Activated CD8-positive, alpha-beta memory T cell treated with anti-CD3 and anti-CD28 coated beads, Interleukin-2, amount 50 U/mL, for 1 hour (primary cell): Measurements from ENCODE around the gene INVS.

ENCODE experiments used
- DNase-seq: peaks from one replicate; pipeline ENCODE4 v3.0.0-alpha.2; 2020; ENCODE audit errors: extremely low read depth

Gene INVS

DNA sequence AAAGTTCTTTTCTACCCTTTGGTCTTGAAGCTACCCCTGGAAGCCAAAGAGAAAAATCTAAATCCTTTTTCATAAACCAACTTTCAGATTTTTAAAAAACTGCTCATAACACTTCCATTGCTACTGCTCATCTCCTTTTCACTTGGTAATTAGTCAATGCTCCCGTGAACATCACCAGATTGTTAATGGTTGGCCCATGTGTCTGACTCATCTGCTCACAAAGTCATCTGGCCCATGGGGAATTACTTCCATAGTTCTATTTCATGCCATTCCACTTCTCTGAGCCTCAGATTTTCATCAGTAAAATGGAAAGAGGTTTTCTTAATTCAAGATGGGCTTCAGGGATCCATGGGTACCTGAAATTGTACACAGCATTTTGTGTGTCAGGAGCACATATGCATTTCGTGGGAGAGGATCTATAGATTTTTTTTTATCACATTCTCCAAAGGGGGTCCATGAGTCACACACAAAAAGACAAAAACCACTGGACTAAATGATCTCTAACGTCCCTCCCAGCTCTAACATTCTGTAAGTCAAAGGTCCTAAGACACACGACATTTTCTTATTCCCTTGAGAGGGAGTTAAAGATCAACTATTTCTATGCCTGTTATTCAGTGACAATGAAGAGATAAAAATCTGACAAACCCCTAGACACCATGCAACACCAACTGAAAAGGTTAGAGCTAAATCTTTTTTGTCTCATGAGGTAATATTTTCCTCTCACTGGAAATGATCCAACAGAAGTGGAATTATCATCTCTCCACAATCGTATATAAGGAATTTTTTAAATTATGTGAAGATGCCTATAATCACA is 178.3 kb downstream of the INVS start:
- no peak for DNase-seq

DNA sequence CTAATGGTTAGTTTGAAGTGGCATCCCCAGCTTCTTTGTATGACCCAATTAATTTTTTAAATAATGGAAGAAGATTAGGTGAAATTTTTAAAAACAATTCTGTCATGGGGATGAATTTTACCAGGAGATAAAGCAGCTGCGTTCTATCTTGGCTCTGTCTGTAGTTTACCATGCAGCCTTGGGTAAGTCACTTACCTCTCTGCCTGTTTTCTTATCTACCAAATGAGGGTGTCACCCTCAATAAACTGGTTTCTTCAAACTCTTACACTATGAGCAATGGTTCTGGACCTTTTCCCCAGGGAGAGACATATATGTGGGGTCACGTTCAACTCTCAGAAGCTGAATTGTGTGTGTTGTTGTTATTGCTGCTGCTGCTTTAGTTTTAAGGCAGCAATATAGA is 182.0 kb downstream of the INVS start:
- no peak for DNase-seq

DNA sequence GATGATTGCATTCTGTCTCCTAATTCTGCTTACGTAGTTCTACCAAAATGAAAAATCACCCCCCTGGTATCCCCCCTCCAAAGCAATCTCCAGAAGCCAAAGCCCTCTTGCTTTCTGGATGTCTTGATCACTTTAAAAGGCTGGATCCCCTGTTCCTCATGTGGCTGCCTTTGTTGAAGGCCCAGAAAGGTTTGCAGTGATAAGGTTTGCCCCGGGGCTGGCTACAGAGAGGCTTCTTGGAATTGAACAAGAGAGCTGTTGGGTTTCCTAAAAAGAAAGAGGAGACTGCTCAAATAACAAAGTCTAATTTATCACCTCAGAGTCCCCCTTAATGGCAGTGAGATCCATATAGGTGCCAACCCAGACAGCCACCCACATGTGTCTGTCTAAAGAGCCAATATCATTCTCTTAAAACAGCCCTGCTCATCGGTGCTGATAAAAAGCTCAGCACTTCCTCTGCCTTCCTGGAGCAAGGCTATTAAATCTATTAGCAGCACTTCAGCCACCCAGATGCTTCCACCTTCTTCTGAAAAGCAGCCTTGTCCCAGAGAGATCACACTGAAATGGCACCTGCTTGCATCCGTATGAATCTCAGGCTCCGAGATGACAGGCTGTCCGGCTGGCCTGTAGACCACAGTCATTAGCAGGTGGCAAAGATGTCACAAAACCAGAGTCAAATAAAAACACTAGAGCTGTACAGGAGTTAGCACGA is 182.8 kb downstream of the INVS start:
- no peak for DNase-seq

DNA sequence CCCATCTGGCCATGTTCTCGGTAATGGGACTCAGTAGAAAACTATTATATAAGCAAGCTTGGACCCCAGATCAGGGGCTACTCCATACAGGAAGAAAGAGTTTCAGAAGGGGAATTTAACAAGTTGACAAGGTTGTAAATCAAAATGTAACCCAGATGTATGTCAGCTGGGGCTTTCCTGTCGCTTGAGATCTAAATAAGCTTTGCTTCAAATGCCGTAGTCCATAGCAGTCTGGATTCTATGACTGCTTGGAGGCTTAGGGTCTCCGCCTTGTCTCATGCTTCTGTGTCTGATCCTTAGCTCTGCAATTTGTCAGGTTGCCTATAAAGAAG is 183.3 kb downstream of the INVS start:
- no peak for DNase-seq

DNA sequence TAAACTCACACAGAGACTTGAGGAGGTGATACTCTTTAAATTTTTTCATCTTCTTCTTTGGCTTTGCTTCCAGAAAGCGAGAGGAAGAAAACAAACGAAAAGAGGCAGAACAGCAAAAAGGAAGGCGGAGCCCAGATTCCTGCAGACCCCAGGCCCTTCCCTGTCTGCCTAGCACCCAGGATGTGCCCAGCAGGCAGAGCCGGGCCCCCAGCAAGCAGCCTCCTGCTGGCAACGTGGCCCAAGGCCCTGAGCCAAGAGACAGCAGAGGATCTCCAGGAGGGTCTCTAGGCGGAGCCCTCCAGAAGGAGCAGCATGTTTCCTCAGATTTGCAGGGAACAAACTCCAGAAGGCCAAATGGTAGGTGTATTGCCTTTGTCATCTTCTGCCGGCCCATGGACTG is 185.2 kb downstream of the INVS start:
- DNase-seq = no peak

DNA sequence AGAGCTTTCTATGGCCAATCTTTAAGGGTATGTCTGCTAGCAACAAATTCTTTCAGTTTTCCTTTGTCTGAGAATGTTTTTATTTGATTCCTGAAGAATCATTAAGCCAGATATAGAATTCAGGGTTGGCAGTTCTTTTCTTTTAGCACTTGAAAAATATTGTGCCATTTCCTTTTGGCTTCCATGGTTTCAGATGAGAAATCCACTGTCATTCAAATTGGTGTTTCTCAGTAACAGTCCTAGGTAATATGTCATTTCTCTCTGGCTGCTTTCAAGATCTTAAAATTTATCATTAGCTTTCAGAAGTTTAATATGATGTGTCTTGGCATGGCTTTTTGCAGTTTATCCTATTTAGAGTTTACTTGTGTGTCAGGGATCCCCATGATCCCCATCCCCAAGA is 186.0 kb downstream of the INVS start:
- DNase-seq = no peak

DNA sequence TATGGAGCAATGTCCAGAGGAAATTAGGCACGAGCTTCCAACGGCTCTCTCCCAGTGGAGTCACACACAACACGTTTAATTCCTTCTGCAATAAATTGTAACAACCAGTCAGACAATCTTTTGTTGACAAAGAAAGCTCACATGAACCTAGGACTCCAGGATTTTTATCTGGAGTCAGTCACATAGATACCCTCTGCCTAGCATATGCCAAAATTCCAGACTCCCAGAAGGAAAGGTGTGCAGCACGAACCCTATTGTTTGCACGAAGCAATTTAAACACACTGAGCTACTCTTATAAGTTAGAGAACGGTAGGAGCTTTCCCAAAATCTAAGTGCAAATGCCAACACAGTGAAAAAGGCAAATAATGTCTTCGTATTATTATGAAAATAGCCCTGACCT is 186.6 kb downstream of the INVS start:
- no peak for DNase-seq

DNA sequence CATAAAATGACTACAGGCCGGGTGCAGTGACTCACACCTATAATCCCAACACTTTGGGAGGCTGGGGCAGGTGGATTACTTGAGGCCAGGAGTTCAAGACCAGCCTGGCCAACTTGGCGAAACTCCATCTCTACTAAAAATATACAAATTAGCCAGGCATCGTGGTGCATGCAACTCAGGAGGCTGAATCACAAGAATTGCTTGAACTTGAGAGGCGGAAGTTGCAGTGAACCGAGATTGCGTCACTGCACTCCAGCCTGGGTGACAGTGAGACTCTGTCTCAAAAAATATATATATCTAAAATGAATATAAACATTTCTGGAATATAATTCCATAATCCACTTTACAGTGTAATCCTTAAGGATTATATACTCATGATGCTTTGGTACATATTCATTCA is 187.2 kb downstream of the INVS start:
- no peak for DNase-seq

DNA sequence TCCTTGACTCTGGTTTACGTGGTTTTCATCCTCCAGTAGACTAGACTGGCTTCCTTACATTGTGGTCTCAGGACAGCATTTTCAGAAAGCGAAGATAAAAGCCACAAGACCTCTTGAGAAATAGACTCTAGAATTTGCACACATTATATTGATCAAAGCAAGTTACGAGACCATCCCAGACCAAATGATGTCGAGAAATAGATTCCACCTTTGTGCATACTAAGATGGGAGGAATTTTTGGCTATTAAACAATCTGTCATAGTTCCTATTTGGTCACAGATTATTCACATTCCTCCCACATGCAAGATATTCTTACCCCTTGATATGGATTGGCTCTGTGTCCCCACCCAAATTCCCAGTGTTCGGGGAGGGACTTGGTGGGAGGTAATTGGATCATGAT is 188.1 kb downstream of the INVS start:
- no peak for DNase-seq

DNA sequence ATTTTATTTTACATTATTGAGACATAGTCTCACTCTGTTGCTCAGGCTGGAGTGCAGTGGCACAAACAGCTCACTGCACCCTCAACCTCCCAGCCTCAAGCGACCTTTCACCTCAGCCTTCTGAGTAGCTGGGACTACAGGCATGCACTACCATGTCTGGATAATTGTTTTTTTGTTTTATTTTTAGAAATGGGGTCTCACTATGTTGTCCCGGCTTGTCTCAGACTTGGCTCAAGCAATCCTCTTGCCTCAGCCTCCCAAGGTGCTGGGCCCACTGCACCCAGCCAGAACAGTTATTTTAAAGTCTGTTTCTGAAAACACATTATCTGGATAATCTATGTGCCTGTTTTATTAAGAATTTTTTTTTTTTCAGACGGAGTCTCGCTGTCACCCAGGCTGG is 191.7 kb downstream of the INVS start:
- no peak for DNase-seq

DNA sequence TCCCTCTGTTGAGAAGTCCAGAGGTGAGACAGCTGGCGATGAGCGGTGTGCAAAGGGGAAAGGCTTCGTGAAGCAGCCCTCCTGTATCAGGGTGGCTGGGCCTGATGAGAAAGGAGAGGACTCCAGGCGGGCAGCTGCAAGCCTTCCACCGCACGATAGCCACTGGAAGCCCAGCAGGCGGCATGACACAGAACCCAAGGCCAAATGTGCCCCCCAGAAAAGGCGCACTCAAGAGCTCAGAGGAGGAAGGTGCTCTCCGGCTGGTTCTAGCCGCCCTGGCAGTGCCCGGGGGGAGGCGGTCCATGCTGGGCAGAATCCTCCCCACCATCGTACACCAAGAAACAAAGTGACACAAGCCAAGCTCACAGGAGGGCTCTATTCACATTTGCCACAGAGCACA is 193.4 kb downstream of the INVS start:
- DNase-seq = no peak

DNA sequence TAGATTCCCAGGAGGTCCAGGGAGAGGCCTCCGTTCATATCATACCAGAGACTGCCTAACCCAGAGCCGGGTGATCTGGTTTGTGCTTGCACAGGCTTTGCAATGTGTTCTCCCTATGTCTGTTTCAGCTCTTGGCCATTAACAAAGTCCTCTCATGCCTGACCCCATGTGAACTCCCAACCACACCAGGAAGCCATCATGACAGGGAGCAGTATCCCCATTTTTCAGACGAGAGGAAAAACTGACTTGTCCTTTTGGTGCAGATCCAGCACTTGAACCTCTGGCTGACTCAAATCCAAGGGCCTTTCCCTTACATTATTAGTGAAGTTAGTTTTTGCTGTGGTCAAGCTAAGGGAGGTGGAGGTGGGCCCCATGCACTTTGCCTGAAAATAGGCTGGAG is 195.3 kb downstream of the INVS start:
- no peak for DNase-seq

DNA sequence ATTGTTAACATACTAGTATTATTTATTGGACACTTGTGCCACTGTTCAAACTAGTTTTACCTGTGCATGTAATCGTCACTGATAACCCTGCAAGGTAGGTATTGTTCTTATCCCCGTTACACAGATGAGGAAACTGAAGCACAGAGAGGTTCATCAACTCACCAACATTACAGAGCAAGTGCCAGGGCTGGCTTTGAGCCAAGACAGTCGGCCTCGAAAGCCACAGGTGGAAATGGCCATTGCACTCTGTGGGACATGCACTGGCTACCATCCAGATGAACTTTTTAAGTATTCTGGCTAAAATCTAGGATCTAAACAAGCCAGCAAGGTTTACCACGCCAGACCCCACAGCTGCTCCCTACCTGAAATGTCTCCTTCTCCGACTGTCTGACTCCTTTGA is 195.8 kb downstream of the INVS start:
- no peak for DNase-seq

DNA sequence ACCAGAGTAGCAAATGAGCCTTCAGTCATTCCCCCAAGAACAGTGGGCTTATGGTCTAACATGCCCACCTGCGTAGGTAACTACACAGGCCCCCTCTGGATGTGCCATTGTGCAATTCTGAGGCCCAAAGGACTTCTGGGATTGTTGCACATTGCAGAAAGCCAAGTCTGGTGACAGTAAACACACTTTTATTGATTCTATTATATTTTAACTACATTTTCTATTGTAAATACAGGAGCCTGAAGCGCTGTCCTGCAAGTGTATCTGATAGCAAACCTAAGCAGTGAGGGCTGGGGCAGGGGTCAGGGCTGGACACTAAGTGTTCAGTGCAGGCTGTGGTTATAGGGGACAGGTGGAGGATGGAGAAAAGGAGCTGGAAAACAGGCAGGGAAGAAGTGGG is 196.2 kb downstream of the INVS start:
- DNase-seq = no peak

DNA sequence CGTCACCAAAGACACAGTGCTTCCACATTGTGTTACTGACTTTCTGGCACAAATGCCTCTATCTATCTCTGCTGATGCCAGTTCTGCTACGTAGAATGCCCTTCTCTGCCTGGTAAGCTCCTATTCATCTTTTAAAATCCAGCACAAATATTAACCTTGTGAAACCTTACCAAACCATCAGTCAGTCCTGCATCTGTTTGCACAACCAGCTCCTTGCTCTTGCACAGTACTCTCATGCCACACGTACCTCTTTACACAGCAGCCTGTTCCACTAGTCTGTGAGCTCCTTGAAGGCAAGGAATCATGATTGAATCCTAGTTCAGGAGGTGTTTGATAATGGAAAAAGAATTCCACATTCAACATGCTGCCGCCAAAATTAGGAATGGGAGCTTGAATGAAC is 197.4 kb downstream of the INVS start:
- no peak for DNase-seq

DNA sequence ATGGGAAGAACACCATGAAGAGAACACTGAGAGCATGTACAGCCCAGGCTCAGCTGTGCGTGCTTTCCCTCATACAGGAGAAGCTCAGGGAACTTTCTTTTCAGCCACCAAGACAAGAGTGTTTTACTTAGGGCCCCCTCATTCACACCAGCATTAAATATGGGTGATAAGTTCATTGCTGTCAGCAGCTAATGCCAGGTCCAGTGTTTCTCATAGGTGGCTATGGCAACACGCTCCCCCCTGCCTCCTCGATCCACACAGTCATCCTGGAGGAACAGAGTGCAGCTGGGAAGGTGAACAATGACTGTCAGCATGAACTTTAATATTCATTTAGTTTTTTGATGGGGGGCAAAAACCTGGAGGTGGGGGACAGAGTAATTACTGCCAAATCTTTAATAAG is 199.3 kb downstream of the INVS start:
- DNase-seq = no peak

DNA sequence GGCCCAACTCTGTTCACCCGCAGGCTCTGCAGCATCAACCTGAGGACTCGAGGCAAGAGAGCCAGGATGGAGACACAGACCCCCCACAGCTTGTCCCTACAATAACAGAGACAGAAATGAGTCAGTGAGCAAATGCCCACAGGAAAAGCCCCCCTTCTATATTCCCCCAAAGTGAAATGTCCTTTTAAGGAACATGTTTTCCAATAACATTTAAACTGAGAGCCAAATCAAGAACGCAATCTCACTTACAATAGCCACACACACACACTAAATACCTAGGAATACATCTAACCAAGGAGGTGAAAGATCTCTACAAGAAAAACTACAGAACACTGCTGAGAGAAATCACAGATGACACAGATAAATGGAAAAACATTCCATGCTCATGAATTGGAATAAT is 204.7 kb downstream of the INVS start:
- DNase-seq = no peak

DNA sequence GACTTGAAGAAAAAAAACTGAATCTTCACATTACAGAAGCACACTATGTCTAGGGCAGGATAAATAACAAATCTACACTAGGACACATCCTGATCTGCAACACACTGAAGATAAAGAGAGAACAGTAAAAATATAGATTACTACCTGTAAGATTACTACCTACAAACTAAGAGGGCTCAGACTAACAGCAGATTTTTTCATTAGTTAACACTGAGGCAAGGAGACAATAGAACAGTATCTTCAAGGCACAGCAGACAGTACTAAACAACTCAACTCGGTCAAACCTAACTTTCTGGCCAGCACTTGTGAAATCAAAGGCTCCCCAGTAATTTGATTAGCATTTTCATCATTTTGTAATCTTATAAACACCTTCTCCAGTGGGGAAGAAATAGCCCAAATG is 207.2 kb downstream of the INVS start:
- DNase-seq = no peak

DNA sequence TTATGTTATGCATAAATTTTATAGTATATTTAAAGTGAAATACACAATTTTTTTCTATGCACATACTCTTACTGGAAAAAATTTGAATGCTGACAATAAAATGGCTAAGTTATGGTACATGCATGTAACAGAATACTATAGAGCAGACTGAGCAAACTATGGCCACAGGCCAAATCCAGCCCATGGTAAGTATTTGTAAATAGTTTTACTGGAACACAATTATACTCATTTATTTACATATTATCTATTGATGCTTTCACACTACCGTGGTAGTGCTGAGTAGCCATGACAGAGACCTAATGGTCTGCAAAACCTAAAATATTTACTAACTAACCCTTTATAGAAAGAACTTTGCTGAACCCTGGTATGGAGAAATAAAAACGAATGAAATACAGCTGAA is 208.0 kb downstream of the INVS start:
- DNase-seq = no peak

DNA sequence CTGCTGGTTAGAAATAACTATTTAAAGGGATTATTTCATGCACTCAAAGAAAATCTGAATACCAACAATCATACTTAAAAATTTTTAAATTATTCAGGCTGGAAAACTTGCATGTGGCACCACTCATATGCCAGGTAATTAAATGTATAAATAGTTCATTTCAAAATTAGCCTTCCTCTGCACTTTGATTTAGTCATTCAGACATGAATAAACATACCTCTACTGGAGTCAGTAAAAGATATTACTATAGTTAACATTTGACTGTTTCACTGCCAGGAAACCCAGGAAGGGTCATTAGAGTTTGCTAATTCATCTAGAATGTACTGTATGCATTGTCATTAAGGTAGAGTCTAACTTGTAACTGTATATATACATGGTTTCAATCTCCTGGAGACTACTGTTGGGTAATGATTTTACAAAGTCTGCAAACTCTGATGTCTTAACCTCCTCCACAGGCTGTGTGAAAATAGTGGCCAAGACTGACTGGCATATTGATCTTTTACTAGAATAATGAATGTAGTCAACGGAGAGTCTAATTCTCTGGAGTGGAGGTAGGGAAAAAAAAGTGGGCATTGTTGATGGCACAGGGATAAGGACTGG is 210.0 kb downstream of the INVS start:
- DNase-seq = no peak

DNA sequence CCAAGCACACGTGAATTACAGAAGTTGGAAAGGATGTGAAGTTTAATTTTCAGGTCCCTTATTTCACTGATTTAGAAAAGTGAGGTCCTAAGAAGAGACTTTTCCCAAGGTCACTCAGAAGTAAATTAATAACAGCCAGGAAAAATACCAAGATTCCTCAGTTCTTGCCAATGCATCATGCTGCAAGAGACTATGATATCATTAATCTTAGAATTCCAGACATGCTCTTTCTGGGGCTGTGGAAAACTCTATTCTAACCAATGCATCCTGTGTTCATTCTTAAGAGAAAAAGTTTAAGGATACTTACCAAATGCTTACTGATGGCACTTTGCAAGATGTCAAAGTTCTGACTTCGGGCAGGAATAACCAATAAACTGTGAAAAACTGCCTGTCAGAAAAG is 210.9 kb downstream of the INVS start:
- no peak for DNase-seq

DNA sequence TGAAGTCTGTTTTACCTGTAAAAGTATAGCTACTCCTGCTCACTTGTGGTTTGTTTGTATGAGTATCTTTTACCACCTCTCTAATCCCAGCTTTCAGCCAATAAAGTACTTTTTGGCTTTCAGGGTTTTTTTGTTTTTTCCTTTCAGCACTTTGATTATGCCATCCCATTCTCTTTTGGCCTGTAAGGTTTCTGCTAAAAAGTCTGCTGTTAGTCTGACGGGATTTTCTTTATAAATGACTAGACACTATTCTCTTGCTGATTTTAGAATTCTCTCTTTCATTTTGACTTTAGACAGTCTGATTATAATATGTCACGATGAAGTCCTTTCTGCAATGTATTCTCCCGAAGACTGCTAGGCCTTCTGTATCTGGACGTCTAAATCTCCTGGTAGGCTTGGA is 216.5 kb downstream of the INVS start:
- no peak for DNase-seq

DNA sequence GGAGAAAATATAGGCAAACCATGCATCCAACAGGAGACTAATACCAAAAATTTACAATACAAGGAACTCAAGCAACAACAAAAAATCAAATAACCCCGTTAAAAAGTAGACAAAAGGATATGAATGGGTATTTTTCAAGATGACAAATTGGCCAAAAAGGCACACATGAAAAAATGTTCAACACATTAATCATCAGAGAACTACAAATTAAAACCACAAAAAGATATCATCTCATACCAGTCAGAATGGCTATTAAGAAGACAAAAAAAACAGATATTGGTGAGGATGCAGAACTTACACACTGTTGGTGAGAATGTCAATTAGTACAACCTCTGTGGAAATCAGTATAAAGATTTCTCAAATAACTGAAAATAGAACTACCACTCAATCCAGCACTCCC is 218.7 kb downstream of the INVS start:
- no peak for DNase-seq
